GM18867 (cell line): ENCODE results near the gene FLT4.
"Not testable (repeated sequence)": the region's sequence is repeated elsewhere in the genome, so short reads cannot be mapped to it uniquely, and the experiment has no call there.

Experiments
- ATAC-seq: cut with Tn5 transposase; IDR thresholded peaks from one replicate; pipeline ENCODE4 v1.9.1; 2021; ENCODE audit warnings: mild to moderate bottlenecking, moderate library complexity; ENCODE audit not compliant: unreplicated experiment

The FLT4 gene

GRCh38 chr5:180670586-180671359 is 21.4 kb upstream of the FLT4 start:
- peak; percentile 45 for ATAC-seq

- ATAC-seq: no peak
Observed at GRCh38 chr5:180670157-180670556, 20.8 kb upstream of the FLT4 start.

GRCh38 chr5:180669661-180670060 is 20.3 kb upstream of the FLT4 start:
- no peak for ATAC-seq

GRCh38 chr5:180668835-180669596 is 19.6 kb upstream of the FLT4 start:
- no peak for ATAC-seq

GRCh38 chr5:180666812-180667211 is 17.4 kb upstream of the FLT4 start:
- ATAC-seq: no peak

- ATAC-seq: no peak
Observed at GRCh38 chr5:180665682-180666404, 16.4 kb upstream of the FLT4 start.

GRCh38 chr5:180658774-180659564 is 9.6 kb upstream of the FLT4 start:
- ATAC-seq: no peak

GRCh38 chr5:180655243-180655642 is 5.8 kb upstream of the FLT4 start:
- not testable (repeated sequence) for ATAC-seq

- no peak for ATAC-seq
Observed at GRCh38 chr5:180652771-180653170, 3.4 kb upstream of the FLT4 start.

GRCh38 chr5:180652346-180652745 is 2.9 kb upstream of the FLT4 start:
- no peak for ATAC-seq

- no peak for ATAC-seq
Observed at GRCh38 chr5:180648658-180649296, 623 bp downstream of the FLT4 start.

- no peak for ATAC-seq
Observed at GRCh38 chr5:180647941-180648500, 1.4 kb downstream of the FLT4 start.

GRCh38 chr5:180647465-180647864 is 1.9 kb downstream of the FLT4 start:
- ATAC-seq: no peak

- ATAC-seq: no peak
Observed at GRCh38 chr5:180646963-180647305, 2.5 kb downstream of the FLT4 start.

- no peak for ATAC-seq
Observed at GRCh38 chr5:180646289-180646962, 3.0 kb downstream of the FLT4 start.

- ATAC-seq: no peak
Observed at GRCh38 chr5:180645274-180646204, 3.9 kb downstream of the FLT4 start.

- ATAC-seq: no peak
Observed at GRCh38 chr5:180644825-180645273, 4.6 kb downstream of the FLT4 start.

- no peak for ATAC-seq
Observed at GRCh38 chr5:180644129-180644824, 5.1 kb downstream of the FLT4 start.
